T-helper 1 cell treated with Interleukin-12 subunit alpha and Interleukin-12 subunit beta and Interleukin-4 antibody, amounts not matched to agents 30 ng/mL and 1 ng/mL, for 36 hours (primary cell): ENCODE results near the gene GRAPL. TPM values are rescaled to one million over a fixed set of nuclear protein-coding genes. Genes with fewer than 3 reads are reported as not detected.
"Not testable (repeated sequence)": the region's sequence is repeated elsewhere in the genome, so short reads cannot be mapped to it uniquely, and the experiment has no call there.

Experiments
- intact Hi-C: fragments of 100-400 bp; cut with micrococcal nuclease; formaldehyde crosslinking; loops from one replicate; pipeline ENCODE4 v1.15.1; 2024
- total RNA-seq: library from RNA; stranded (reverse); gene quantifications from 2 replicates; pipeline ENCODE4 v1.2.3, GENCODE V29; 2022

Gene GRAPL
- total RNA-seq, 1 donor from 2014 or later: 23.2 TPM

DNA sequence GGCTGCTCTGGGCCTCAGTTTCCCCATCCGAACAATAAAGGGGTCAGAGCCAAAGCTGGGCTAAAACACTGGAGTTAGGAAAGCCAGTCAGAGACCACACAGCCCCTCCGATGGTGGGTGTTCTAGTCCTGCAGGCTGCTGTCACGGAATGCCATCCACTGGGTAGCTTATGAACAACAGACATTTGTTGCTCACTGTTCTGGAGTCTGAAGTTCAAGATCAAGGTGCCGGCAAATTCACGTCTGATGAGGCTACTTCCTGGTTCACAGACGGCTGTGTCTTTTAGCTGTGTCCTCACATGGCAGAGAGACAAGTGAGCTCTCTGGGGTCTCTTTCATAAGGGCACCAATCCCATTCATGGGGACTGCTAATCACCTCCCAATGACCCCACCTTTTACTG, 9.2 kb downstream of the GRAPL start:
- intact Hi-C loops: not testable (repeated sequence)

- intact Hi-C loops: not testable (repeated sequence)
These were observed 10.6 kb downstream of the GRAPL start for GRCh38 chr17:19137959-19138358.

DNA sequence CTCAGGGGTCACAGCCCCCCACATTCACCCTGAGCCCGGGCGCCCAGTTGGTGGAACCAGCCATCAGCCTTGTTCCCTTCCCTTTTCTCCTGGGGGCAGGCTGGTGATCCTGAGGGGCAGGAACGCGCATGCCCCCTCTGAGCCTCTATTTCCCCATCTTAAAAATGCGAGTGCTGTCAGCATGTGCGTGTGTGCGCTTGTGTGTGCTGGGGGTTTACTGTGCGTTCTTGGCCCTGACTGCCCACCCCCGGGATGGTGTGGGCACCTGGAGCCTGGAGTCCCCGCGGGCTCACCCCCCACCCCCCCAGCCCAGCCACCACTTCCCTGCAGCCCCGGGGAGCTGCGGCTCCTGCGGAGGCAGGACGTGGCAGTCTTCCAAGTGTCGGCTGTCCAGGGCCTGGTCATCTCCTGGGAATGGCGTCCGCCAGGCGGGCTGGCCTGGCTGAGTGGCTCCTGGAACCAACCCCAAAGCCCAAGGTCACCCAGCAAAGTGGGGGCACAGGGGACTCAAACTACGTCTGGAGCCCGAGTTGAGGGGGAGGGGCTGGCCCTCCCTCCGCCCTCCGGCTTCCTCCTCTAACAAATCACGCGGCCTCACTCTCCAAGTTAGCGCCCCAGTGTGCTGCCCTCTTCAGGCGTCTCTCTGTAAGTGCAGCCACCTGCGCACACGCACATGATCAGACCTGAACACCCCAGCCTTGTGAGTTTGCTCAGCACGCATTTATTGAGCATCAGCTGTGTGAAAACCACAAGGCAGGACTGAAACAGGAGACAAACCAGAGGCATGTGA, 14.2 kb downstream of the GRAPL start:
- intact Hi-C loops: not testable (repeated sequence)

- intact Hi-C loops: not testable (repeated sequence)
These were observed 15.0 kb downstream of the GRAPL start for GRCh38 chr17:19142419-19142818.

DNA sequence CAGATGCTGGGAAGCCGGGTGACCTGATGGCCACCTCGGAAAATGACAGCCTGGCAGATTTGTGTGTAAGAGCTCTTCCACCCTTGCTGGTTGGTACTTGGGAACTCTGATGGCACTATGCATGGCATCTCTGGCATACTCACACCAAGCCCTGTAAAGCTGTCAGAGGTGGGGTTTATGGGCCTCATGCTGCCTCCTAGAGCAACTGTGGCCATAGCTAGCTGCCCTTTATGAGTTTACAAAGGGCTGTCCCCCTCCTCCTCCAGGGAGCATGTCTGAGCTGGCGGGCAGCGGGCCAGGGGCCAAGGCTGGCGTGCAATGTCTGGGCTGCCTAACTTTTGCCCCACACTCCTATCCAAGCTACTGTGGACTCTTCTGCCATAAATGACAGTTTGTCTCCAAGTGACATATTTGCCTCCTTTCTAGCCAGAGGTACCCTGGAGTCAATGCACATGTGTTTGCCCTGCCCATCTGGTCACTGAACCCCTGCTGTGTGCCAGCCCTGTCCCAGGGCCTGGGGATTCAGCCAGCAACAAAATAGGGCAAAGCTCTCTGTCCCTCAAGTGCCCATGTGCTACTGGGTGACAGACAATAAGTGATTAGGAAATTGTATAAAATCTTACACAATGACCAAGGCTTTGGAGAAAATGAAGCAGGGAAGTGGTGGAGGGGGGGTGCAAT, 15.8 kb downstream of the GRAPL start:
- intact Hi-C loops: not testable (repeated sequence)

DNA sequence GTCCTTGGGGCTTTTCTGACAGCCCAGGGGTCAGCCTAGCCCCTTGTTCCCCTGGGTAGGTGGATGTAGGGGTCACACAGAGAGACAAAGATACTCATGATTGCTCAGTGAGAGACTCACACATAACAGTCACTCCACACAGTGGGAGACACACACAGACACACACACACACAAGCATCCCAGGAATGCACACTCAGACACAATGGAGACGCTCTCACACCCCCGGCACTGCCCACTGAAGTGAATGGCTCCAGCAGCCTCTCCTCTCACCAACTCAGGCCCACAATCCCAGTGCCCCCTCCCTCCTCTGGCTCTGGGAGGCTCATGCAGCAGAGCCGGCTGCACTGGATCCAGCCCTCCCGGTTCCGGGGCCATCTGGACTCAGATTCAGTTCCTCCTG, 17.0 kb downstream of the GRAPL start:
- intact Hi-C loops: not testable (repeated sequence)

GRCh38 chr17:19145471-19145870, 18.1 kb downstream of the GRAPL start:
- intact Hi-C loops: not testable (repeated sequence)

GRCh38 chr17:19150678-19151615, 23.6 kb downstream of the GRAPL start:
- intact Hi-C loops: not testable (repeated sequence)

DNA sequence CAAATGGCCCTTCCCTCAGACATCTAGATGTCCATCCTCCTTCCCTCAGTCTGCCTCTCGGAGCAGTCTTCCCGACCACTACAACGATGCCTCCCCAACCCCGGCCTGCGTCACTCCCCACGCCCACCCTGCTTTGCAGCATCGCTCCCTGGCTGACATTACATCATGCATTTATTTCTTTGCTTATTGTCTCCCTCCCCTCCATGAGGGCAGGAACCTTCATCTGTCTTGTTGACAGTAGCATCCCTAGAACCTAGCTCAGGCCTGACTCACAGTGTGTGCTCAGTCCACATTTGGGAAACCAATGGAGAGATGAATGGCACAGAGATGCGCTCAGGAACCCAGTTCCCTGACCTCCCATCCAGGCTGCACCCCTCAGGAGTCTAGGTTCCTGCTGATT, 30.2 kb downstream of the GRAPL start:
- intact Hi-C loops: not testable (repeated sequence)

GRCh38 chr17:19158478-19158877, 31.1 kb downstream of the GRAPL start:
- intact Hi-C loops: not testable (repeated sequence)

- intact Hi-C loops: not testable (repeated sequence)
These were observed 31.5 kb downstream of the GRAPL start for GRCh38 chr17:19158938-19159337.

DNA sequence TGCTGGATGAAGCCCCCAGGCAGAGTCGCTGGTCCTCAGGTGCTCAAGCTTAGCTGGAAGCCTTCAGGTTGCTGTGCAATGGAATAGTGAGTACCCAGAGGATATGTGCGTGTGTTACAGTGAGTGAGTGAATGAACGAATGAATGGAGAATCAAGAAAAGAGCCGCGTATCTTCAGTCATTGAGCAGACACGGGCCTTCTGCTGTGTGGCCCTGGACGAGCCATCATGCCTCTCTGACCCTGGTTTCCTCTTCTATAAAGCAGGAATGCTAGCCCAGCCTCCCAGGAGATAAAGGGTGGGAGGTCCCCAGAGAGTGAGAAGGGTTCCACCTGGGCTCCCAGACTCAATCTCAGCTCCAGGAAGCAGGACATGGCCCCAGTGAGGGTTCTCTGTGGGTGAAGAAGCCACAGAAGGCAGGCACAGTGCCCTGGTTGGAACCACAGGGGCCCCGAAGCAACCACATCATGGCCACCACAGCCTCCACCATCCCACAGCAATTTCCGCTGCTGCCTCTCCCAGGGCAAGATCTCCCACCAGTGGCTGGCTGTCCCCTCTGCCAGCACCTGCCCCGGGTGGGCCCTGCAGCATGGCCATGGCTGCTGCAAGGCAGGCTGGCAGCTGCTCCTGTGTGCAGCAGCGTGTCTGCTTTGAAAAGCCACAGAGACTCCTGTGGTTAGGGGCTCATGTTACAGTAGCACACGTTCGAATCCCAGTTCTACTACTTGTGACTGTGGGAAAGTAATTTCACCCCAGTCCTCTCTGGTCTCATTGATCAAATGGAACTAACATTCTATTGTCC, 34.1 kb downstream of the GRAPL start:
- intact Hi-C loops: not testable (repeated sequence)

- intact Hi-C loops: not testable (repeated sequence)
These were observed 35.2 kb downstream of the GRAPL start for GRCh38 chr17:19162384-19163216.

DNA sequence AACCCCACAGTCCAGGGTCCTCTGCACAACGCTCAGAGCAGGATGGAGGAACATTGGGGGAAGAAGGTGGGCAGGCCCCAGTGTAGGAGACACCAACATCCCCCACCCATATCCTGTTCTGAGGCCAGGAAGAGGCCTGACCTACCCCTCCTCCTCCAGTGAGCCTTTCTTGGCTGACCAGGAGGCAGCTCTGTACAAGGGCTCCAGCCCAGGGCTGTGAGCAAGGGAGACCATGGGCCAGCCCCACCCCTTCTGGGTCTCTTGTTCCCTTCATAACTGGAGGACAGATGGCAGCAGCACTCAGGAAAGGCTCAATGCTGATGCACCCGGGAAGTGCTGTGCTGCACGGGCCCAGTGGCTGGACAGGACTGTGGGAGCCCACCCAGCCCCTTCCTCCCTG, 47.0 kb downstream of the GRAPL start:
- intact Hi-C loops: not testable (repeated sequence)

GRCh38 chr17:19175410-19175809, 48.0 kb downstream of the GRAPL start:
- intact Hi-C loops: not testable (repeated sequence)

DNA sequence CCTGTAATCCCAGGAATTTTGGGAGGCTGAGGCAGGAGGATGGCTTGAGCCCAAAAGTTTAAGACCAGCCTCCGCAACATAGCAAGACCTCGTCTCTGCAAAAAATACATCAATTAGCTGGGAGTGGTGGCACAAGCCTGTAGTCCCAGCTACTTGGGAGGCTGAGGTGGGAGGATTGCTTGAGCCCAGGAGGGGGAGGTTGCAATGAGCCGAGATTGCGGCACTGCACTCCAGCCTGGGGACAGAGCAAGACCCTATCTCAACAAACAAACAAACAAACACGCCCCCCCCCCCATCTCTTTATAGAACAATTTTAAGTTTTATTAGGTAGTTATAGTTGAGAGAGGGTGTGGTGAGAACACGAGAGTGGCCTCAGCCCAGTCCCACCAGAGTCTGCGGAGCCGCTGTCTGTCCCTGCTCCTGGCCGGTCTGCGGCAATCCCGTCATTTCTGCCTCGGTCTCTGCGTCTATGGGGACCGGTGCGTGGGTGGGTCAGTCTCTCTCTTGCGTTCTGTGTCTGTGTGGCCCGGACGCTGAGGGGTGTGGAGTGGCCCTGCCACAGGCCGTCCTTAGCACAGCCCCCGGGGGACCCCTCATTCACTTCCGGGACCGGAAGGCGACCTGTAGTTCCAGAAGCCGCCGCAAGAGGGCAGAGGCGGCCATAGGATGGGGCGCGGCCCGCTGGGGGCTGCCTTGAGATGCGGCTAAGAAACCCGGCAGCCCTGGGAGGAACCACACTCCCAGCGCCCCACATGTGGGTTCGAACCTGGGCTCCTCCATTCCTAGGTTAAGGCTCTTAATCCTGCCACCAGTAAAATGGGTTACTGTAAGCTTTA, 53.9 kb downstream of the GRAPL start:
- intact Hi-C loops: not testable (repeated sequence)

GRCh38 chr17:19187883-19188869, 60.8 kb downstream of the GRAPL start:
- intact Hi-C loops: not testable (repeated sequence)
